ENCODE data around the gene TATDN2.

DNA sequence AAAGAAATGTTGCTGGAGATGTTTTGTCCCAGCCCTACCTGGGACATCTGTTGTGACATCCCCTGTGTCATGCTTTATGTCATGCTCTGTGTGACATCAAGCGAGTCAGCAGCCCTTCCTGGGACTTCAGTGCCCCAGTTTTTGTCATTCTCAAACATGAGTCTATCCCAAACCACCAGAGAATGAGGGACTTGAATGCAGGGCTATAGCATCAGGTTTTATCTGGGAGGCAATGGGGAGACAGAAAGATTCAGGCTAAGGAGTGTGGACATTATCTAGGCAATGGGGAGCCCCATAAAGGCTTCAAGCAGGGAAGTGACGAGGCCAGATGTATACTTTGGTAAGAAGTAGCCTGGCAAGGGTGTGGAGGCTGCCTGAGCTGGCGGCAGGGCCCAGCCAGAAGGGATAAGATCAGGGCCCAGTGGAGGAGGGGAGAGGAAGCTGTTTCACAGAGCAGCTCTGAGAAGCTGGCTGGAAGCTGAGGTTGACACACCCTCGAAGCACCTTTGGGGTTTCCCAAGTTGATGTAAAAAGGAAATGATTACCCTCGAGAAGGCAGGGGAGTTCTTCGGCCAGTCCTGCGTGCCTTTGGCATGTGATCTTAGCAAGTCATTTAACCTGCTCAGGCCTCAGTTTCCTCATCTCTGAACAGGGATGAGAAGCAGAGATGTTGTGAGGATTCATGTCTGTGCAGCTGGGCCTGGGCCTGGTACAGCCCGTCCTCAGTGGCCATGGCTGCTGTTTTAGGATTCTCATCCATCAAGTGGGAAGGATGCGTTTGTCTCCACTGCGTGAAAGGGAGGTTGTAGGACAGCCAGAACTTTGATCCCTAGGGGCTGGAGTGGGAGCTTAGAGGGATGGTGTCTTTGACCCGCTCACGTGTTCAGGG, 49.3 kb upstream of the TATDN2 start:
- TF ChIP-seq, protein P1, sequence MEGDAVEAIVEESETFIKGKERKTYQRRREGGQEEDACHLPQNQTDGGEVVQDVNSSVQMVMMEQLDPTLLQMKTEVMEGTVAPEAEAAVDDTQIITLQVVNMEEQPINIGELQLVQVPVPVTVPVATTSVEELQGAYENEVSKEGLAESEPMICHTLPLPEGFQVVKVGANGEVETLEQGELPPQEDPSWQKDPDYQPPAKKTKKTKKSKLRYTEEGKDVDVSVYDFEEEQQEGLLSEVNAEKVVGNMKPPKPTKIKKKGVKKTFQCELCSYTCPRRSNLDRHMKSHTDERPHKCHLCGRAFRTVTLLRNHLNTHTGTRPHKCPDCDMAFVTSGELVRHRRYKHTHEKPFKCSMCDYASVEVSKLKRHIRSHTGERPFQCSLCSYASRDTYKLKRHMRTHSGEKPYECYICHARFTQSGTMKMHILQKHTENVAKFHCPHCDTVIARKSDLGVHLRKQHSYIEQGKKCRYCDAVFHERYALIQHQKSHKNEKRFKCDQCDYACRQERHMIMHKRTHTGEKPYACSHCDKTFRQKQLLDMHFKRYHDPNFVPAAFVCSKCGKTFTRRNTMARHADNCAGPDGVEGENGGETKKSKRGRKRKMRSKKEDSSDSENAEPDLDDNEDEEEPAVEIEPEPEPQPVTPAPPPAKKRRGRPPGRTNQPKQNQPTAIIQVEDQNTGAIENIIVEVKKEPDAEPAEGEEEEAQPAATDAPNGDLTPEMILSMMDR (IDR thresholded peaks at IDR 0.05): no peak
- TF ChIP-seq POLR2AphosphoS5 (IDR thresholded peaks at IDR 0.05; ENCODE audit: low read depth, low read length): no peak; the same call in 1 of the 2 replicates
- TF ChIP-seq, protein P2, sequence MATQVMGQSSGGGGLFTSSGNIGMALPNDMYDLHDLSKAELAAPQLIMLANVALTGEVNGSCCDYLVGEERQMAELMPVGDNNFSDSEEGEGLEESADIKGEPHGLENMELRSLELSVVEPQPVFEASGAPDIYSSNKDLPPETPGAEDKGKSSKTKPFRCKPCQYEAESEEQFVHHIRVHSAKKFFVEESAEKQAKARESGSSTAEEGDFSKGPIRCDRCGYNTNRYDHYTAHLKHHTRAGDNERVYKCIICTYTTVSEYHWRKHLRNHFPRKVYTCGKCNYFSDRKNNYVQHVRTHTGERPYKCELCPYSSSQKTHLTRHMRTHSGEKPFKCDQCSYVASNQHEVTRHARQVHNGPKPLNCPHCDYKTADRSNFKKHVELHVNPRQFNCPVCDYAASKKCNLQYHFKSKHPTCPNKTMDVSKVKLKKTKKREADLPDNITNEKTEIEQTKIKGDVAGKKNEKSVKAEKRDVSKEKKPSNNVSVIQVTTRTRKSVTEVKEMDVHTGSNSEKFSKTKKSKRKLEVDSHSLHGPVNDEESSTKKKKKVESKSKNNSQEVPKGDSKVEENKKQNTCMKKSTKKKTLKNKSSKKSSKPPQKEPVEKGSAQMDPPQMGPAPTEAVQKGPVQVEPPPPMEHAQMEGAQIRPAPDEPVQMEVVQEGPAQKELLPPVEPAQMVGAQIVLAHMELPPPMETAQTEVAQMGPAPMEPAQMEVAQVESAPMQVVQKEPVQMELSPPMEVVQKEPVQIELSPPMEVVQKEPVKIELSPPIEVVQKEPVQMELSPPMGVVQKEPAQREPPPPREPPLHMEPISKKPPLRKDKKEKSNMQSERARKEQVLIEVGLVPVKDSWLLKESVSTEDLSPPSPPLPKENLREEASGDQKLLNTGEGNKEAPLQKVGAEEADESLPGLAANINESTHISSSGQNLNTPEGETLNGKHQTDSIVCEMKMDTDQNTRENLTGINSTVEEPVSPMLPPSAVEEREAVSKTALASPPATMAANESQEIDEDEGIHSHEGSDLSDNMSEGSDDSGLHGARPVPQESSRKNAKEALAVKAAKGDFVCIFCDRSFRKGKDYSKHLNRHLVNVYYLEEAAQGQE (IDR thresholded peaks at IDR 0.05; ENCODE audit: insufficient read depth in 1 of 2, low read depth in 2 of 2, low read length in 1 of 2): no peak
